GM21390 (cell line): ENCODE measurements around the gene C6orf62.
"Not testable (repeated sequence)": the region's sequence is repeated elsewhere in the genome, so short reads cannot be mapped to it uniquely, and the experiment has no call there.

Experiments
- ATAC-seq: cut with Tn5 transposase; IDR thresholded peaks from one replicate; pipeline ENCODE4 v1.9.1; 2021; ENCODE audit not compliant: unreplicated experiment

The C6orf62 gene

GRCh38 chr6:24702720-24703282, 16.2 kb downstream of the C6orf62 start:
- ATAC-seq, result no peak

GRCh38 chr6:24699521-24700359, 19.2 kb downstream of the C6orf62 start:
- ATAC-seq, result no peak

DNA sequence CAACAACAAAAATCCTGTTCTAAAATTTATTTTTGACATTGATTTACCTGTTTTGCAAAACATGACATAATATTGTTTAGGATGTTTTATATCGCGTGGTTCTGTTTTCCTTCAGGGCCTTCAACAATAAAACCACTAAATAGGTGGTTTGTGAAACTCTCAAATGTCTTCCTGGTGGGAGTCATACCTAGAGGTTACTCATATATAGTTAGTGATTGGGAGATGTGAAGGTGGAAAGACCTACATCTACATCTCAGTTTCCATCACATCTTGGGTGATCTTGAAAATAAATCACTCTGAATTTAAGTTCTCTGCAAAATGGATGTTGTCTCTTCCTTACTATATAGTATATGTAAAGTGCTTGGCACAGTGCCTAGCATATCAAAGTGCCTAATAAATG, 22.9 kb downstream of the C6orf62 start:
- no peak for ATAC-seq

- ATAC-seq, result peak; percentile 48
Measured at GRCh38 chr6:24695635-24696034, 23.3 kb downstream of the C6orf62 start.

GRCh38 chr6:24694198-24694597, 24.8 kb downstream of the C6orf62 start:
- no peak for ATAC-seq

- no peak for ATAC-seq
Measured at GRCh38 chr6:24692848-24693592, 25.9 kb downstream of the C6orf62 start.

DNA sequence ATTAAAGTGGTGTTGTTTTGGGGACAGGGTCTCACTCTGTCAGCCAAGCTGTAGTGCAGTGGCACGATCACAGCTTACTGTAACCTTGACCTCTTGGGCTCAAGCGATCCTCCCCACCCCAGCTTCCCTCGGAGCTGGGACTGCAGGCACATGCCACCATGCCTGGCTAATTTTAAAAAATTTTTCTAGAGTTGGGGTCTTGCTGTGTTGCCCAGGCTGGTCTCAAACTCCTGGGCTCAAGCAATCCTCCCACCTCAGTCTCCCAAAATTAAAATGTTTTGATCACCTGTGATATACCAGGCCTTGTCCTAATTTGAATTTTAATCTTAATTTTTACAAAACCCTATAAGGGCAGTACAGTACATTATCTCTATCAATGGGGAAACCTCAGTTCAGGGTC, 26.5 kb downstream of the C6orf62 start:
- ATAC-seq, result no peak

- no peak for ATAC-seq
Measured at GRCh38 chr6:24692003-24692402, 27.0 kb downstream of the C6orf62 start.

GRCh38 chr6:24691550-24691949, 27.4 kb downstream of the C6orf62 start:
- ATAC-seq, result no peak

- no peak for ATAC-seq
Measured at GRCh38 chr6:24690593-24690992, 28.4 kb downstream of the C6orf62 start.

DNA sequence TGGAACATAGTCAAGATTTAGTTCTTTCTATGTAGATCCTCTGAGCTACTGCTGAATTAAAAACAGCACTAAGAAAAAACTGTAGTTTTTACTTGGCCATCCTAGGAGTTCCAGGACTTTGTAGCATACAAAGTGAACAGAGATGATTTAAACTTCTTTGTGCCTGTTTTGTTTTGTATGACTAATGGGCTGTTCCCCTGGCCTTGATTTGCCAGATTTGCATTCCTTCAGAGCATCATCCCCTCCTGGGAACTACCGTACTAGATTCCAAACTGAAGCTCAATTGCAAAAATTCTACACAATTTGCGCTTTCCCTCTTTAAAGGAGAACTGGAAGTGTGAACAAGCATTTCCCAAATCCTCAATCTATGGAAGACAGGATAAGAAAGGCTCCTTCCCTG, 29.0 kb downstream of the C6orf62 start:
- ATAC-seq, result no peak

DNA sequence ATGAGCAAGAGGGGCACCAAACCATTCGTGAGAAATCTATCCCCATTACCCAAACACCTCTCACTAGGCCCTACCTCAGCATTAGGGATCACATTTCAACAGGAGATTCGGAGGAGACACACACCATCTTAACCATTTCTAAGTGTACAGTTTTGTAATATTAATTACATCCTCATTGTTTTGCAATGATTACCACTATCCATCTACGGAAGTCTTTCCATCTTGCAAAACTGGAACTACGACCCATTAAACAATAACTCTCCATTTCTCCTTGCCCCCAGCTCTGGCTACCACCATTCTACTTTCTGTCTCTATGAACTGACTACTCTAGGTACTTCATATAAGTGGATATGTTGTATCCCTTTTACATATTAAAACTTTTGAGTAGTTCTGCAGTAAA, 32.0 kb downstream of the C6orf62 start:
- no peak for ATAC-seq

- no peak for ATAC-seq
Measured at GRCh38 chr6:24686408-24686807, 32.5 kb downstream of the C6orf62 start.

DNA sequence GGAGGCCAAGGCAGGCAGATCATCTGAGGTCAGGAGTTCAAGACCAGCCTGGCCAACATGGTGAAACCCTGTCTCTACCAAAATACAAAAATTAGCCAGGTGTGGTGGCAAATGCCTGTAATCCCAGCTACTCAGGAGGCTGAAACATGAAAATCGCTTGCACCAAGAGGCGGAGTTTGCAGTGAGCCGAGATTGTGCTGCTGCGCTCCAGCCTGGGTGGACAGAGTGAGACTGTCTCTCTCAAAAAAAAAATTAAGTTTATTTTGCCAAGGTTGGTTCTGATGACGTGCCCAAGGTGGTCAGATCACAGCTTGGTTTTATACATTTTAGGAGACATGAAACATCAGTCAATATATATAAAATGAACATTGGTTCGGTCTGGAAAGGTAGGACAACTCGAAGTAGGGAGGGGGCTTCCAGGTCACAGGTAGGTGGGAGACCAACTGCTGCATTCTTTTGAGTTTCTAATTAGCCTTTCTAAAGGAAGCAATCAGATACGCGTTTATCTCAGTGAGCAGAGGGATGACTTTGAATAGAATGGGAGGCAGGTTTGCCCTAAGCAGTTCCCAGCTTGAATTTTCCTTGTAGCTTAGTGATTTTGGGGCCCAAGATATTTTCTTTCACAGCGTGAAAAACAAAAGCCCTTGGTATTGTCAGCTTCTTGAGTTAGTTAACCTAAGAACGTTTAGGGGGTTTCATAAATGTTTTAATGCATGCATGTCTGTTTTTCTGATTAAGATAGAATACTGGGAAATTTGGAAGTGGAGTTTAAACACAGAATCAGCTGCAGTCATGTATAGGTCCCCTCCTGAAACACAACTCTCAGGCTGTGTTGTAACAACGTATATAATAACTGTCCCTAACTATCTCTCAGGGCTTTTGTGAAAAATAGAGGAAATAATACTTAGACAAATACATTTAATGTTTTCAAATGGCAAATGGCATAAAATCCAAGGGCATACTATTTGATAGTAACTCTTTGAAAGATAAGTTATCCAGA, 35.4 kb downstream of the C6orf62 start:
- ATAC-seq, result no peak

DNA sequence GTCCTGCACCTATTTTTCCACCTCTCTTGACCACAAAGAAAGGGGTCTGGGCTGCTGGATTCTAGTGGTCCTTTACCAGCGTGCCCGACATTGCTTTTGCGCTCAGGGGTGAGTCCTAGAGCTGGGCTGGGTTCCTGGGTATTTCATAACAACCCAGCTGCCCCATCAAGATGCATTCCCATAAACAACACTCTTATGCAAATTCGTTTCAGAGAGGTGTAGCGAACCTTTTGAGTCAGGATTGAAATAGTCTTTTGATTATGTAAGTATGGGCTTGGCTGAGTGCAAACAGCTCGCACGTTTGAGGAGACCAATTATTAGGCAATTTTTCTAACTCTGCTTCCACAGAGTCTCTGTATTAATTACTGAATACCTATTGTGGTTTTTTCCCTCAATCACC, 38.4 kb downstream of the C6orf62 start:
- no peak for ATAC-seq

DNA sequence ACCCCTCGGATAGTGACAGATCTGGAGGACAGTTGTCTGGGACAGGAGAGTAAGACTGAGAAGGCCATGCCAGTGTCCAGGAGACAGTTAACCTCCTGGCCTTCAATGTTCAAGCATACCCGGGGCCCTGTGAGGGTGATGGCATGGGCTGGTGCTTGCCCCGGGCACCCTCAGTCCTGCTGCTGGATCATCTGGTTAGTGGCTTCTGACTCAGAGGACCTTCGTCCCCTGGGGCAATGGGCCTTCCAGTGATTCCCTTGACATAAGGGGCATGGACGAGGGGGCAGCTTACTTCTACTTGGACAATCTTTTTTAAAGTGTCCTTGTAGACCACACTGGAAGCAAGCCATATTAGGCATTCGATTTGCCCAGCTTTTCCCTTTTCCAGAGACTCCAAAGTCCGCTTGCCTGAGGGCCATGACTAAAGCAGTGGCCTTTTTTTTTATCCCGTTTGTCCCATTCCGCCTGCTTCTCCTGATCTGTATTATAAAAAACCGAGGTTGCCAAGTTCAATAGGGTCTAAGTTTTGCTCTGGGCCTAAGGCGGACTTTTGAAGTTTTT, 40.1 kb downstream of the C6orf62 start:
- ATAC-seq, result not testable (repeated sequence)

DNA sequence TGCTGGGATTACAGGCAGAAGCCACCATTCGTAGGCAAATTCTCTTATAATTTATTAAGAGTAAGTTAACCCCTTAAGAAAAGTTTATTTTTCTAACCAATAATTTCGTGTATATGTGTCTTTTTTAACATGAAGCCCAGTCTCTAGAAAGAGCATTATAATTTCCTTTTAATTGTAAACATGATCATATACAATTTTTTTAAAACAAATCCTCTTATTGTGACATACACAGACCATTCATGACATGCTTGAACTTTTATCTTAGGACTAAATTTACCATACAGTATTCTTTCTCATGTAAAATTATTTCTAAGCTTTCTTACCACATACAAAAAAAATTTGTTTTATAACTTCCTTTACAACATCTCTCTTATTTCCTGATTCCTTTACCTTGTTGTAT, 45.3 kb downstream of the C6orf62 start:
- no peak for ATAC-seq

DNA sequence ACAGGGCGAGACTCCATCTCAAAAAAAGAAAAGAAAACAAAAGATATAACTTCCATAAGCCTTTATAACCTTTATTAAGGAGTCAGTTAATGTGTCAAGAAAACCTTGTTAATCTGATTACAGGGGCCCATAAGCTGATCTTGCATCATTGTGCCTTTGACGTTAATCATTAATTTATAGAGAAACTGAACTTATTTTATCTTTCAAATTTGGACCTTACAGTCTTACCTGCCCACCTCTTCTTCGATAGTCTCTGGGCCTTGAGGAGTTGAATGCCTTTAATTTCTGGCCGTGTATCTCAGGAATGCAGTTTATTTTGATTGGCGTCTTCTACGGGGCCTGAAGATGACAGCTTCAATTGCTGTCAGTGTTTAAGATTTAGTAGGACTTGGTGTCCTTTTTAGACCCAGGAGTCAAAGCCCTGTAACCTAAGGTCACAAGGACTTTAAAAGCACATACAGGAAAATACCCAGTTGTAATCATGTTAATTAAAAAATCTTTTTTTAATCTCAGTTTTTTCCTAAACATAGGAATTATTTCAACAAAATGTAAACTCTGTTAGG, 46.3 kb downstream of the C6orf62 start:
- ATAC-seq, result no peak

DNA sequence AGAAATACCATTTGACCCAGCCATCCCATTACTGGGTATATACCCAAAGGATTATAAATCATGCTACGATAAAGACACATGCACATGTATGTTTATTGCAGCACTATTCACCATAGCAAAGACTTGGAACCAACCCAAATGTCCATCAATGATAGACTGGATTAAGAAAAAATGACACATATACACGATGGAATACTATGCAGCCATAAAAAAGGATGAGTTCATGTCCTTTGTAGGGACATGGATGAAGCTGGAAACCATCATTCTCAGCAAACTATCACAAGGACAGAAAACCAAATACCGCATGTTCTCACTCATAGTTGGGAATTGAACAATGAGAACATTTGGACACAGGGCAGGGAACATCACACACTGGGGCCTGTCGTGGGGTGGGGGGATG, 47.9 kb downstream of the C6orf62 start:
- ATAC-seq, result not testable (repeated sequence)

GRCh38 chr6:24670492-24670891, 48.5 kb downstream of the C6orf62 start:
- not testable (repeated sequence) for ATAC-seq
